GM19324 (cell line): ENCODE results near the gene TSSK3.

Source experiments
- ATAC-seq: cut with Tn5 transposase; IDR thresholded peaks from one replicate; pipeline ENCODE4 v1.9.1; 2021; ENCODE audit warnings: mild to moderate bottlenecking, moderate library complexity; ENCODE audit not compliant: unreplicated experiment, low FRiP score

The TSSK3 gene, protein sequence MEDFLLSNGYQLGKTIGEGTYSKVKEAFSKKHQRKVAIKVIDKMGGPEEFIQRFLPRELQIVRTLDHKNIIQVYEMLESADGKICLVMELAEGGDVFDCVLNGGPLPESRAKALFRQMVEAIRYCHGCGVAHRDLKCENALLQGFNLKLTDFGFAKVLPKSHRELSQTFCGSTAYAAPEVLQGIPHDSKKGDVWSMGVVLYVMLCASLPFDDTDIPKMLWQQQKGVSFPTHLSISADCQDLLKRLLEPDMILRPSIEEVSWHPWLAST

GRCh38 chr1:32362474-32363313, at the start of gene TSSK3, which contains the start of gene FAM229A:
TSSK3 (plus strand) TSS chr1:32362539; CDS start chr1:32362702, 163 bp downstream.
FAM229A (minus strand) TSS chr1:32362485; CDS start chr1:32362091, 394 bp downstream.
- no peak for ATAC-seq

DNA sequence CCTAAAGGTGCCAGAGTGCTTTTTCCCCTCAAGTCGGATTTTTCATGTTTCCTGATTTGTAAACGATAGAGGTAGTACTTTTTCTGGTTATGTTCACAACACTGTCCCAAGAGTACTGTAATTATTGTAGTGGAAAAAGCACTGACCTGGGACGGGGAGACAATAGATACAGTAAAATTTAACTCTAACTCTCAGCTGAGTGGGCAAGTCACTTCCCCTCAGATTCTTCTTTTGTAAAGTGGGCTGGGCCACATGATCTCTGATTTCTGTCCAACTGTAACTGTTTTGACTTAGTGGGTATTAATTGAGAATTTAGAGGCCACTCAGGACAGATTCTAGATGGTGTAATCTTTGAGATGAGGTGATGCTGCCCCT, 45.4 kb upstream of the TSSK3 start:
- no peak for ATAC-seq

DNA sequence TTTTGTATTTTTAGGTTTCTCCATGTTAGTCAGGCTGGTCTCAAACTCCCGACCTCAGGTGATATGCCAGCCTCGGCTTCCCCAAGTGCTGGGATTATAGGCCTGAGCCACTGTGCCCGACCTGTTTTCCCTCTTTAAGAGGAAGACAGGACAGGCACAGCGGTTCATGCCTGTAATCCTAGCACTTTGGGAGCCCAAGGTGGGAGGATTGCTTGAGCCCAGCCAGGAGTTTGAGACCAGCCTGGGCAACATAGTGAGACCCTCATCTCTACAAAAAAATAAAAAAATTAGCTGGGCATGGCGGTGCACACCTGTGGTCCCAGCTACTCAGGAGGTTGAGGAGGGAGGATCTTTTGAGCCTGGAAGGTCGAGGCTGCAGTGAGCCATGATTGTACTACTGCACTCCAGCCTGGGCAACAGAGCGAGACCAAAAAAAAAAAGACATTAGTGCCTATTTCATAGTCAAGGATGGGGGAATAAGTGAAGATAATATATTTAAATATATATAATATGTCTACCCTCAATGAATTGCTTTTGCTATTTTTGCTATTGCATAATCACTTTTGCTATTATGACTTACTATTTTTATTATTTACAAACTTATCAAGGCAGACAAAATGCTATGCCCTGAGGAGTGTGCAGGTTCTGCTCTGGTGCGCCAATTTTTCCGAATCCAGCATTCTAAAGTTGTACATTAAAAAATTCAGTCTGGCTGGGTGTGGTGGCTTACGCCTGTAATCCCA, 44.0 kb upstream of the TSSK3 start:
- ATAC-seq: no peak

- no peak for ATAC-seq
Measured at GRCh38 chr1:32321712-32322291, 40.5 kb upstream of the TSSK3 start.

DNA sequence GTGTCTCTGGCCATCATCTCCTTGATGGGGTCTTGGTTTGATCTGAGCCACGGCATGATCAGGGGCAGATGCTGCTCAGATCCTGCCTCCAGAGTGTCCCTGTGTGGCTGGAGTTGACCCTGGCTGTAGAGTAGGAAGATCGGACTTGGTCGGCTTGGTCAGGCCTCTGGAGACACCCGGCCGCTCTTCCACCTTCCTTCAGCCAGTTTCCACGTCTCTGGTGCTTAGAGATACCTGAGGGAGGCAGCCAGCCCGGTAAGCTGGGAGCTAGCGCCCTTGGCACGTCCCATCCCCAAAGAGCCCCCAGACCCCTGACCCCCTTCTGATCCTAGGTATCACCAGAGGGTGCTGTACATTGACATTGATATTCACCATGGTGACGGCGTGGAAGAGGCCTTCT, 35.1 kb upstream of the TSSK3 start:
- no peak for ATAC-seq

DNA sequence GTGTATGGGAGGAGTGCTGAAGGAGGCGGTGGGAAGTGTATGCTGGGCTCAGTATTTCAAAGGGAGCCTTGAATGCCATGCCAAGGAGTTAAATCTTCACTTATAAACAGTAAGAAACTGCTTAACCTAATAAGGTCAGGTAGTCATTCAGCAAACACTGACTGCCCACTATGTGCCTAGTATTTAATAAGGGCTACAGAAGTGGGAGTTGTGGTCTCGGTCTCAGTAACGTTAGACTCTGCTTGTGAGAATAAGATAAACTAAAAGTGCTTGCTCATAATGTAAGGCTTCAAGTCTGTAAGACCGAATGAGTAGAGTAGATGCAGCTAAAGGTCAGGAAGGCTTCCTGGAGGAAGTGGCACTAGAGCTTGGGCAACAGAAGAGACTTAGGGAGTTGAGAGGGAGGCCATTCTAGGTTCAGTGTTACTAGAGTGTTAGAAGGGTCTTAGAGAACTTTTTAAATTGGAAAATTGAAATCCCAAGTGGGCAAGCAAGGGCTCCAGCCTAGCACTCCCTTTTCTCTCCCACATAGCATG, 32.3 kb upstream of the TSSK3 start:
- ATAC-seq: no peak

- ATAC-seq: no peak
Measured at GRCh38 chr1:32330558-32331151, 31.7 kb upstream of the TSSK3 start.

- ATAC-seq: no peak
Measured at GRCh38 chr1:32331549-32331948, 30.8 kb upstream of the TSSK3 start.

GRCh38 chr1:32332290-32333079, 29.9 kb upstream of the TSSK3 start:
- ATAC-seq: no peak

- no peak for ATAC-seq
Measured at GRCh38 chr1:32333251-32333963, 28.9 kb upstream of the TSSK3 start.

DNA sequence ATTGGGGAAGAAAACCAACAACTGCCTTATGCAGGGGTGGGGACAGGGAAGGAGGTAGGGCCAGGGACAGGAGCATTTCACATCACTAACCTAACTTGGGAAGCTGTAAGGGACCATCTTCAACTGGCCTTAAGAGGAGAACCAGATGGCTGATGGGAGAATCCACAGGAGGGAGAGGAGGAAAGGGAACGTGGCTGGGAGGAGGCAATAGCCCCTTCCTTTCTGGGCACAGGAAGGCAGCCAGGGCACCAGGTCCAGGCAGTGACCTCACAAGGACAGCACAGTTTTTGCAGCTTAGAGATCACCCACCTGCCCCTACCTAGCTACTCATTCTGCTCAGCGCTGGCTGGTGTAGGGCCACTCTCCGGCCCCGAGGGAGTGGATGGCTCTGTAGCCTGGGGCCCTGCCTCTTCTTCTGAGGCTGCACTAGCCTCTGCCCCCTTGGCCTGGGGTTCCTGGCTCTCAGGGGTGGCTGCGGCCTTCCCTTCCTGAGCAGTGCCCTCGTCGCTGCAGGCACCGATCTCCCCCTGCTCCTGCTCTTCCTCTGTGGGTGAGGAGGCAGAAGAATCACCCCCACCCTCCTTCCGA, 28.0 kb upstream of the TSSK3 start:
- no peak for ATAC-seq

- peak; percentile 19 for ATAC-seq
Measured at GRCh38 chr1:32334864-32335534, 27.3 kb upstream of the TSSK3 start.

DNA sequence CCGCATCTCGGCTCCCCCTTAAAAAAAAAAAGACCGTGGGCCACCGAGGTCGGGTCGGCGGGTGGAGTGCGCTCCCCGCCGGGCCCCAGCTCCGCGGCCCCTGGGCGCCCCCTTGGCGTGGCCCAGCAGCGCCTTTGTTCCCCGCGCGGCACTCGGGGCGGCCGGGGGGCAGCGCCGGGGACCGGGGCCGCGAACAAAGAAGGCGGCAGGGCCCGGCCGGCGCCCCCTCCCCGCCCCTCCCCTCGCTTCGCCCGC, 26.9 kb upstream of the TSSK3 start:
- ATAC-seq: peak; percentile 21

GRCh38 chr1:32335790-32336590, 26.3 kb upstream of the TSSK3 start, which contains the start of gene MARCKSL1:
MARCKSL1 (minus strand) TSS chr1:32336233; CDS start chr1:32336033, 200 bp downstream.
- ATAC-seq: peak; percentile 44

GRCh38 chr1:32336591-32336932, 25.8 kb upstream of the TSSK3 start:
- no peak for ATAC-seq

- ATAC-seq: no peak
Measured at GRCh38 chr1:32336963-32337675, 25.2 kb upstream of the TSSK3 start.
